CD4-positive, alpha-beta T cell treated with Interleukin-10 for 1 hour (primary cell): ENCODE measurements around the gene INPP4B.

Experiments
- DNase-seq: peaks from one replicate; pipeline ENCODE4 v3.0.0-alpha.2; 2020

The INPP4B gene

GRCh38 chr4:142041788-142042187, 804.3 kb downstream of the INPP4B start:
- DNase-seq, result no peak

- DNase-seq, result no peak
Observed at GRCh38 chr4:142040043-142040442, 806.1 kb downstream of the INPP4B start.

GRCh38 chr4:142036795-142037583, 809.1 kb downstream of the INPP4B start:
- no peak for DNase-seq

- DNase-seq, result no peak
Observed at GRCh38 chr4:142035566-142035965, 810.5 kb downstream of the INPP4B start.

- DNase-seq, result no peak
Observed at GRCh38 chr4:142034101-142034500, 812.0 kb downstream of the INPP4B start.

- DNase-seq, result no peak
Observed at GRCh38 chr4:142030010-142030409, 816.1 kb downstream of the INPP4B start.

GRCh38 chr4:142021761-142022160, 824.3 kb downstream of the INPP4B start:
- no peak for DNase-seq

GRCh38 chr4:142021181-142021580, 824.9 kb downstream of the INPP4B start:
- DNase-seq, result no peak

- no peak for DNase-seq
Observed at GRCh38 chr4:142016031-142016430, 830.1 kb downstream of the INPP4B start.

GRCh38 chr4:142009751-142010150, 836.4 kb downstream of the INPP4B start:
- no peak for DNase-seq

- no peak for DNase-seq
Observed at GRCh38 chr4:142005519-142005918, 840.6 kb downstream of the INPP4B start.

GRCh38 chr4:141999446-142000143, 846.5 kb downstream of the INPP4B start:
- no peak for DNase-seq

GRCh38 chr4:141995056-141995455, 851.0 kb downstream of the INPP4B start:
- DNase-seq, result no peak

- no peak for DNase-seq
Observed at GRCh38 chr4:141977433-141977832, 868.7 kb downstream of the INPP4B start.
